GM19099 (cell line): ENCODE data around the gene PRXL2A.
A peak's percentile ranks its signal among the peaks of the same experiment; 100 is the strongest.

Source experiments
- POLR2A ChIP-seq: IDR thresholded peaks from 3 replicates; pipeline ENCODE4 v1.6.1; 2011; ENCODE audit warnings: low read depth; ENCODE audit not compliant: insufficient read length; ENCODE audit errors: extremely low read depth

The PRXL2A gene

DNA sequence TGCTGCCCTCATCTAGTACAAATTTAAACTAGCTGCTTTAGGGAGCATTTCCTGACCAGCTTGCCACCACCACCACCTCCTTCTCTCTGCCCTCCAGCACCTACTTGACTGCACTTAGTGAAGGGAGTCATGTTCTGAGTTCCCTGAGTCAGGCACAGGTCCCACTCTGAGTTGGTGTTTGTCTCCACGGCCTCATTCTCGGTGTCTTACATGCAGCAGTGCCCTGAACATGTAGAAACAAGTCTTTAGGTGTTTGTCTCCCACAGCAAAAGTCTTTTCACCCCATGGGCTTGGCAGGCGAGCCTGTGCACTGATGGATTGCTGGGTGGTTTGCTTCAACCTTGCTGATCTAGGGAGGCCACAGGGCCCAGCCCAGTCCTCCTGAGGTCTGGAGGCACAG is 62.6 kb downstream of the PRXL2A start:
- TF ChIP-seq POLR2A, result no peak

DNA sequence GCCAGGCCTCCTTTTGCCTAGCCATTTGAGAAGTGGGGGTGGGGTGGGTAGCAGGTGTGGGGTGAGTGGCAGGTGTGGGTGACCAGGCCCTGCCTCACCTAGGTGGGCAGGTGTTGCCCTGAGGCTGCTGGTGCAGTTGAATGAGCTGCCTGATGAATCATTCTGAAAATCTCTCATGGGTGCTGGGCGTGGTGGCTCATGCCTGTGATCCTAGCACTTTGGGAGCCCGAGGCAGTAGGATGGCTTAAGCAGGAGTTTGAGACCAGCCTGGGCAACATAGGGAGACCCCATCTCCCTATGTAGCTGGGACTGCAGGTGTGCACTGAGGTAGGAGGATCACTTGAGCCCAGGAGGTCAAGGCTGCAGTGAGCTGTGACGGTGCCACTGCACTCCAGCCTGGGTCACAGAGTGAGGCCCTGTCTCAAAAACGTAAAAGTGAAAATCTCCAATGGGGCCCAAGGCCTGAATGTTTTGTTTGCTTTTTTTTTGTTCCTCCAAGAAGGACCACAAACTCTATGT is 63.4 kb downstream of the PRXL2A start:
- no peak for TF ChIP-seq POLR2A

DNA sequence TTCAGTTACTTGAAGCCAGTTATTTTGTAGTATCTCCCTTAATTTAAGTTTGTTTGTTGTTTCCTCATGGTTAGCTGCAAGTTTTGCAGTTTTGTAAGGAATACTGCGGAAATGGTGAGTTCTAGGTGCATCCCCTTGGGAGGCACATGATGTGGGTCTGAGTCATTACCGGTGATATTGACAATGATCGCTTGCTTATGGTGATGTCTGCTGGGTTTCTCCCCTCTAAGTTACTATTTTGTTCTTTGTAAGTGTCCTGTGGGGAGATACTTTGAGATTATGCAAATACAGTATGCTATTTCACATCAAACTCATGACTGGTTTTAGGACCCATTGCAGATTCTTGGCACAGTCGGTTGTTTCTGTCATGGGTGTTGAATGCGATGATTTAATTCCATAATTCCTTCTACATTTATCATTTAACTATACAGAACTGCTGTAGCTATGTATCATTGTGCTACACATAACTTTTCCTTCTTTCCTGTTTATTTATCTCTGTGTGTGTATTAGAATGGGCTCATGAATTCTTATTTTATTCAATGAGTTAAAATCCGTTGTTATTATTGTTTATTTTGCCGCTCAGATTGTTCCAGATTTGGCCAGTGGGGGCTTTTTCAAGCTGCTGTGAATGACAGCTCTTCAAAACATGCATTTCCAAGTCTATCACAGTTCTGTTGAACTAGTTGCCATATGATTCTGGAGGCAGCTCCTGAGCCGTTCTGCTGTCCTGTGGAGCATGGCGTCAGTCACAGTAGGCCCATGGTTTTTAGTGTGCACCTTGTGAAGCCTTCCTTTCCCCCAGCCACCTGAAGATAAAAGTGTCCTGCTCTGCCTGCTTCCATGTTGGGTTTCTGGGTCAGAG is 64.1 kb downstream of the PRXL2A start:
- TF ChIP-seq POLR2A, result peak; percentile 14

DNA sequence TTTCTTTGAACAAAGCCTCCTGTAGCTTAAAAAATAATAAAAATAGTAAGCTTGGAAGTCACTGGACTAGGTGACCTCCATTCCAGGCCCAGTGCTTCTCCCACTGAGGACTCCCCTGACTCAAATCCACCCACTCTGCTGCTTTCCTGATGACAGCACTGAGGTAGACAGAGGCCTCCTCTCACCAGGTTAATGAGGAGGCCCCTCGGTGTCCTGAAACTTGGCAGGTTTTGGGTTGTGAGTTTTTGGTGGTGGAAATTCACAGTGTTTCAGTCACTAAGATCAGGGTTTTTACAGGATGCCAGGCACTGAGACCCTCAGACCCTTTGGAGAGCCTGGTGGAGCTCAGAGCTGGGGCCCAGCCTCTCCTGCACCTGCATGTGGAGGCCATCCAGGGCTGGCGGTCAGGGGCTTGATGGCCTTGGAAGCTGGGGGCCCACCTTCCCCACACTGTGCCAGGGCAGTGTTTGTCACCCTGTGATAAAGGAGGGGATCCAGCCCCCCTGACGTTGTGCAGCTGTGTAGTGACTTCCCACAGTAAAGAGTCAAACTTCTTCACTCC is 64.8 kb downstream of the PRXL2A start:
- no peak for TF ChIP-seq POLR2A

DNA sequence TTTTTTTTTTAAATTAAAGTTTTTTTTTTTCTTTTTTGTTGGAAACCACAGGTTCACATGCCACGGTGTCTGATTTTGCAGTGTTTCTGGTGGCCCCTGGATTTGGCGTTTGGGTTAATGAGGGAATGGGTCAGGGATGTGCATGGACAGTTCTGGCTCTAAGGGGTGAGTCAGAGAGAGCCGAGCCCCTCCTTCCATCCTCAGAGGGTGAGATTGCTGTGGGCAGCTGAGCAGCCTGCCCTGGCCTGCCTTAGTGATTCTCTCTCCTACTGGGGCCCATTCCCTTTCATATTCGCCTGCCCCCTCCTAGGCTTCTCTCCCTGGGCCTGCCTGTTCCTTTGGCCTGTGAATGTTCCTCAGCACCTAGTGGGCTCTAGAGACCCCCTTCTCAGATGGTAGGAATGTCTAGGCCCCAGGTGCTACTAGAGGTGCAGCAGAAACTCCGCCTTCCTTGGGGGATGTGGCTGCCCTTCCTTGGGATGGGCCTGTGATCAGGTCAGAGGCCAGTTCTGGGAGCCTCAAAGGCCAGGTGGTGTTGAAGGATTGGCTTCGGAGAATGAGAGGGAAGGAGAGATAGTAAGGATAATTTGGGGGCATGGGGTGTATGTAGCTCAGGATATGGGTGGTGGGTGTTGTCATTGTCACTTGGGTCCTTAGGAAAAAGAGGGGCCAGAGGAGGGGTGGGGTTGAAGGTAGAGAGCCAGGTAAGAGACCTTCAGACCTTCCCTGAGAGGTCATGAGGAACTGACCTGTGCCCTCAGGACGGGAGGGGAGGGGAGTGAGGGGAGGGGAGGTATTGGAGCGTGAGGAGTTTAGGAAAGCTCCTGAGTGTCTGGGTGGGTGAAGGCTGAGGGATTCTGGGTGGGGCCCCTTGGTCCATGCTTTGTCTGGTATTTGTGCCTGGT is 65.6 kb downstream of the PRXL2A start:
- no peak for TF ChIP-seq POLR2A

DNA sequence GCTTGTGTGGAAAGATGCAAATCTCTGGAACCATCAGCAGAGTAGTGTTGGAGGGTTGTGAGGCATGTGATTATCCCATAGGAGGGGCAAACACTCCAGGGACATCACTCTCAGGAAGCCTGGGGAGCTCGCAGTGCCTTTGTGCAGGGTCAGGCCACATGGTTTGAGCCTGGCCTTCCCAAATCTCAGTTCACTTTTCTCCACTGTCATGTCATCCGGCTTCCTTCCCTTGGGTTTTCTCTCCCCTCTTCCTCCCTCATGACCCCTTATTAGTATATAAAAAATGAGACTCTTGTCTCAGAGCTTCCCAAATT is 66.2 kb downstream of the PRXL2A start:
- no peak for TF ChIP-seq POLR2A

DNA sequence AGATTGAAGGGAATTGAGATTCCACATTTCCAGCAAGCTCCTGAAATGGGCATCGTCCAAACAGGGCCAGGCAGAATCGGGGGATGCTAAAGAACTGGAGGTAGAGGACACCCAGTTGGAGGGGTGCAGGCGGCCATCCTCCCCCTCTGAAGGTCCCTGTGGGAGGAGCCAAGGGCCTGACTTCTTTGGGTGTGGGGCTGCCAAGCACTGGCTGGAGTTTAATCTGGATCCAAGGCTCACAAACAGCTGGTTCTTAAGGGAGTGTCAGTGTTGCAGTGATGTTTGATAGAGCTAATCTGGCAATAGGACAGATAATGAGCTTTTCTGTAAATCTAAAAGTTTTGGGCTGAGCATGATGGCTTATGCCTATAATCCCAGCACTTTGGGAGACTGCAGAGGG is 66.6 kb downstream of the PRXL2A start:
- no peak for TF ChIP-seq POLR2A

DNA sequence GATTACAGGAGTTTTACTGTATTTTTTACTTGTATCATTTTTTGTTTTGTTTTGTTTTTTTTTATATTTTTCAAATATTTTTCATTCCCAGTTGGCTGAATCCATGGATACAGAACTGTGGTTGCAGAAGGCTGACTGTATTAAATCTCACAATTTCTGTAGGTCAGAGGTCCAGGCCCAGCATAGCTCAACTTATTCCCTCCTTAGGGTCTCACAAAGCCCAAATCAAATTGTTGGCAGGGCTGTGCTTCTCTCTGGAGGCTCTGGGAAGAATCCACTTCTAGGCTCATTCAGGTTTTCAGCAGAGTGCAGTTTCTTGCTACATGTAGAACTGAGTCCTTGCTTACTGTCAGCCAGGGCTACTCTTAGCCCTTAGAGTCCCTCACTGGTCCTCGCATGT is 68.3 kb downstream of the PRXL2A start:
- TF ChIP-seq POLR2A, result no peak

DNA sequence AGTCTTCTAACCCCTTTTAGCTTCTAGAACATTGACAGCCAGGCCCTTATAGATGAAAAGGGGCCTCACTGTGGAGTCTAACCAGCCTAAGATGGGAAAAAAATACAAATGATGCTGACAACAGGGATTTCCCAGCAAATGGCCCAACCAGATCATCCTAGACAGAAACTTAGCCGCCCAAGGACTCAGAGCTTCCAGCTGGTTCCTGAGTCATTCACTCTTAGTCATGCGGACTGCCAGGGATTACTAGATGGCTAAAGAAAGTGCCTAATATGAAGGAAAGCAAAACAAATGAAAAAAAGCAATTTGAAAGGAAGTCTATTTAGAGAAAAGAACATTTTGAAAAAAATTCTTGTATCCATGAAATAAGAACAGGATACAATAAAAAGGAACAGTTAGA is 69.5 kb downstream of the PRXL2A start:
- no peak for TF ChIP-seq POLR2A

DNA sequence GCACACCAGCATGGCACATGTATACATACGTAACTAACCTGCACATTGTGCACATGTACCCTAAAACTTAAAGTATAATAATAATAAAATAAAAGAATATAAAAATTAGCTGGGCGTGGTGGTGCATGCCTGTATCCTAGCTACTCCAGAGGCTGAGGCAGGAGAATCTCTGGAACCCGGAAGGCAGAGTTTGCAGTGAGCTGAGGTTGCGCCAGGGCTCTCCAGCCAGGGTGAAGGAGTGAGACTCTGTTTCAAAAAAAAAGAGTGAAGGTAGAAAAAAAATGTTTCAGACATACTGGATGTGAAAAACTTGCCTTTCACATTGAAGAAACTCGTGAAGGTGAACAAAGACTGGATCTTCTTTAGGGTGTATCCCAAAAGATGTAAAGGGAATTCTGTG is 72.5 kb downstream of the PRXL2A start:
- no peak for TF ChIP-seq POLR2A

DNA sequence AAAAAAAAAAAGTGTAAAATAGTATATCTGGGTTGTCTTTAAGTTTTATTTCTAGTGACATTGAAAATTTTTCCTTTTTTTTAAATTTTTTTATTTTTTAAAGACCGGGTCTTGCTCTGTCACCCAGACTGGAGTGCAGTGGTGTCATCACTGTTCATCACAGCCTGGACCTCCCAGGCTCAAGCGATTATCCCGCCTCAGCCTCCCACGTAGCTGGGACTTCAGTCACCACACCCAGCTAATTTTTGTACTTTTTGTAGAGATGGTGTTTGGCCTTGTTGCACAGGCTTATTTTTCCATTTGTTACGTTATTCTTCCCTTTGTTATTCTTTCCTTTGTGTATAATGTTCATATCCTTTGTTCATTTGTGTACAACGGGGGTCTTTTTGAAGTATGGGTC is 75.9 kb downstream of the PRXL2A start:
- TF ChIP-seq POLR2A, result no peak

DNA sequence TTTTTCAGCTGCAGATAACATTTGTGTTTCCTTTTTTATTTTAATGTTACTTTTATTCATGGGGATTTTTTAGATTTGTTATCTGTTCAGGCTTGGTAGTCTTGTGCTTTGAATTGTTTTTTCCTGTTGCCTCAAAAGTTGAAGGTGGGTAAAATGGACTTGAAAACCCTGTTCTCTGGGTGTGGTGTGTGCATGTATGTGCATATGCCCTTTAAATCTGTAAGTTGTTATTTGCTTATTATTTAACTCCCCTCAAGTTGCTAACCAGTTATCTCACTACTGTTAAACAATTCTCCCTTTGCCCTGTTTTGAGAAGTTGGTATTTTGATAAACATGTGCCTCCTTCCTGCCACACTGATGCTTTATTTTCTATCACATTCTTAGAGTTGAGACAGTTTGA is 76.3 kb downstream of the PRXL2A start:
- TF ChIP-seq POLR2A, result no peak

DNA sequence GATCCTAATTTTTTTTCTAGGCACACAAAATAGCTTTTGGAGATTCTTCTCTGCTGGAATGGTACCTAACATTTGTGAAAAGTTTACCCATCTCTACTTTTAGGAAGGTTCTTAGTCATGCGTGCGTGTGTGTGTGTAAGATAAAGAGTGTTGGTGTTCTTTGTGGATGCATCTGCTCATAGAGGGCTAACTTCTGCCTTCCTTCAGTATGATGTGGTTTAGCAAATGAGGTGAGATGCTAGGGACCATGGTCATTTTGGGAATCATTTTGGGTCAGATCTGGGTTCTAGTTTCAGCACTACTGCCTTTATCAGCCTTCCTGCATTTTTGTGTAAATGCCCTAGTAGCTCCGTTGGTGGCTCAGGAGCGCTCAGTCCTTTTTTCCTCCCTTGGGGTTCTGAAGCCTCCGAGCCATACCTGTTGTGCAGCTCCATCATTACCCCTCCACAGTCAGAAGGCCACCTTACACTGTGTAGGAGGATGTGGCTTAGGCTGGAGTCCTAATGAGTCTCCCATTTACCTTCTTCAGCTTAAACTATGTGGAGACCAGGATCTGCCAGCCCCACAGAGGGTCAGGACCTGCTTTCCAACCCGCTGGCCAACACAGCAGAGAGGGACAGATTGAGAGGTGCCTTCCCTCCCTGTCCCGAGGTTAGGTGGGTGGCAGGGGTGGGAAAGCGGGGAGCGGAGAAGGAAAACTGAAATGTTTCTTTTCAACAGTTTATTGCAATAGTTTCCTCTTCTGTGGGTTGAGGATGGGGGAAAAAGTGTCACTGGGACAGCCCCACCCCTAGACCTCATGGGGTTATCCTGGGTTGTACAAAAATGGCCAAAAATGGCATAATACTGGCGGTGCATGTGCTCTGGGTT is 77.0 kb downstream of the PRXL2A start:
- TF ChIP-seq POLR2A, result no peak

DNA sequence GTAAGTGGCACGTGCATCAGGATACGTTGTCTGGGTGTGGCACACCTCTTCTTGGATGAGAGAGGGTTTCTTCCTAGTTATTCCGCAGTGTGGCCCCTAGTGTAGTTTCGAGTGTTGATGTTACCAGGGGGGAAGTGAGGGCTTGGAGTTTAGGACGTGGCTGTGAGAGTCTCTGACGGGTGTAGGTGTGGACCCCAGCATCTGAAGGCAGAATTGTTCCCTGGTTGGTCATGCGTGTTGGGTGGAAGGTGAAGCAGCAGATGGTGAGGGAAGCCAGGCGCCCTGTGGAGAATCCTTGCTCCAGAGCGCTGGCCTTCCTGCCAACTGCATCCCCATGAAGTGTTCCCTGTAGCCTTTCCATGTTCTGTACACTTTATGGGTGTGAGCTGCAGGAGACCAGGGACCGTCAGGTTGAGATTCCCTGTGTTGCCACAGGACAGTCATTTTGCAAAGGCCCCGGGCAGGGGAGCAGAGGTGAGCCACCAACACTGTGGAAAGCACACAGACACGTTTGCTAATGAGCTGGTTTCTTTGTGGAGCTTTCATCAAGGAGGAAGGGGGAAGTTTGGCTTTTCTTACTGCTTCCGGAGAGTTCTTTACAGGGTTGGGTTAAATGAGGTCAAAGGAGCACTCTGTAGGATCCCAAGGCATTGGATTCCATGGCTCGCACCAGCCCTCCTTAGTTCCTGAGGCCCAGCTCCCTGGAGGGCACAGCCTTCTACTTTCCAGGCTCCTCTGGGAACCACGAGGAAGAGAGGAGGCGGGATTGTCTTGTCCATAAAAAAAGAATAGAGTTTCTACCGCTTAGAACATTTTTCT is 77.8 kb downstream of the PRXL2A start:
- no peak for TF ChIP-seq POLR2A
